NOMO-1 (cell line): ENCODE results near the gene PCIF1.
"Not testable (repeated sequence)": the region's sequence is repeated elsewhere in the genome, so short reads cannot be mapped to it uniquely, and the experiment has no call there.

Experiments used
- DNase-seq, 2 experiments: peaks; one replicate each; lab custom pipeline; 2025; ENCODE audit not compliant: unreplicated experiment in 2 of 2; lab: John Stamatoyannopoulos, UW

Gene PCIF1

GRCh38 chr20:45934586-45935415 lies at the start of gene PCIF1:
TSS of gene PCIF1 (plus strand) at chr20:45934683. CDS start at chr20:45939000, 4,317 bp downstream.
- DNase-seq = peak; percentile 95 to 96

- DNase-seq = no peak
Observed at GRCh38 chr20:45886590-45887345, 47.7 kb upstream of the PCIF1 start.

GRCh38 chr20:45887346-45887715 lies 47.2 kb upstream of the PCIF1 start, which contains the start of gene SPATA25:
TSS of gene SPATA25 (minus strand) at chr20:45887622. CDS start at chr20:45887590, 32 bp downstream.
- no peak for DNase-seq

GRCh38 chr20:45888681-45889080 lies 45.8 kb upstream of the PCIF1 start:
- no peak for DNase-seq

GRCh38 chr20:45890077-45890984 lies 44.2 kb upstream of the PCIF1 start:
- DNase-seq = peak; percentile 33 to 54

- DNase-seq = peak; percentile 59 to 70
Observed at GRCh38 chr20:45890985-45891983, 43.2 kb upstream of the PCIF1 start, which contains the start of the genes CTSA and NEURL2. TSS of gene CTSA (plus strand) at chr20:45891335. CDS start at chr20:45891569, 234 bp downstream. TSS of gene NEURL2 (minus strand) at chr20:45891208. CDS start at chr20:45890991, 217 bp downstream.

- peak; percentile 32 to 50 for DNase-seq
Observed at GRCh38 chr20:45892049-45892825, 42.2 kb upstream of the PCIF1 start.

- no peak for DNase-seq
Observed at GRCh38 chr20:45892828-45893500, 41.5 kb upstream of the PCIF1 start.

- DNase-seq = no peak
Observed at GRCh38 chr20:45893831-45894230, 40.7 kb upstream of the PCIF1 start.

GRCh38 chr20:45894797-45895196 lies 39.7 kb upstream of the PCIF1 start:
- DNase-seq = no peak

GRCh38 chr20:45896641-45897161 lies 37.8 kb upstream of the PCIF1 start:
- DNase-seq = no peak

GRCh38 chr20:45897289-45897688 lies 37.2 kb upstream of the PCIF1 start:
- DNase-seq = no peak

GRCh38 chr20:45897692-45898091 lies 36.8 kb upstream of the PCIF1 start:
- no peak for DNase-seq

GRCh38 chr20:45898285-45898684 lies 36.2 kb upstream of the PCIF1 start:
- DNase-seq = no peak

GRCh38 chr20:45899046-45899835 lies 35.2 kb upstream of the PCIF1 start:
- DNase-seq = no peak

- DNase-seq = not testable (repeated sequence)
Observed at GRCh38 chr20:45901332-45901731, 33.2 kb upstream of the PCIF1 start.

GRCh38 chr20:45902199-45902701 lies 32.2 kb upstream of the PCIF1 start:
- DNase-seq = no peak
